HG03196 (cell line): ENCODE measurements around the gene CBLC.

Experiments
- ATAC-seq: cut with Tn5 transposase; IDR thresholded peaks from one replicate; pipeline ENCODE4 v1.9.1; 2021; ENCODE audit not compliant: unreplicated experiment

The CBLC gene

DNA sequence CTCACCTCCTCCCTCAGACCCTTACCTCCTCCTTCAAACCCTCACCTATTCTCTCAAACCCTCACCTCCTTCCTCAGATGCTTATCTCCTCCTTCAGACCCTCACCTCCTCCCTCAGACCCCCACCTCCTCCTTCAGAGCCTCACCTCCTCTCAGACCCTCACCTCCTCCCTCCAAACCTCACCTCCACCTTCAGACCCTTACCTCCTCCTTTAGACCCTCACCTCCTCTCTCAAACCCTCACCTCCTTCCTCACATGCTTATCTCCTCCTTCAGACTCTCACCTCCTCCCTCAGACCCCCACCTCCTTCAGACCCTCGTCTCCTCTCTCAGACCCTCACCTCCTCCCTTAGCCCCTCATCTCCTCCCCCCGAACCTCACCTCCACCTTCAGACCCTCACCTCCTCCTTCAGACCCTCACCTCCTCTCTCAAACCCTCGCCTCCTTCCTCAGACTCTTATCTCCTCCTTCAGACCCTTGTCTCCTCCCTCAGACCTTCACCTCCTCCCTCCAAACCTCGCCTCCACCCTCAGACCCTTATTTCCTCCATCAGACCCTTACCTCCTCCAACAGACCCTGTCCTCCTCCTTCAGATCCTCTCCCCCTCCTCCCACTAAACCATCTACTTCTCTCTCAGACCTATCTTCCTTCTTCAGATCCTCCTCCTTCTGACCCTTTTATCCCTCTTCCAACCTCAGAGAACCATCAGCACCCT, 31.6 kb upstream of the CBLC start:
- no peak for ATAC-seq

DNA sequence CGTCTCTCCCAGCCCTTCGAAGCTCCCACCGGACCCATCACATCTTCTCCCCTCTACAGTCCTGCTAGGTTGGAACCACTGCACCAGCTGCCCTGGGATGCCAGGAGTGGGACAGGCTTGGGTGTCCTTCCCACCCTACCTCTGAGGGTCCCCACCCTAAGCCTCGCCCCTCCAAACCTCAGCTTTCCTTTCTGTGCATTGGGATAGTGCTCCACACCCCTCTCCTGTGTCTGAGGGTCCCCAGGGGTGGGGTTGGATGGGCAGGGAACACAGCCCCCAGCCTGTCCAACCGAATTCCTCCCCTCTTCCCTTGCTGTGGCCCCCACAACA, 31.1 kb upstream of the CBLC start:
- no peak for ATAC-seq

DNA sequence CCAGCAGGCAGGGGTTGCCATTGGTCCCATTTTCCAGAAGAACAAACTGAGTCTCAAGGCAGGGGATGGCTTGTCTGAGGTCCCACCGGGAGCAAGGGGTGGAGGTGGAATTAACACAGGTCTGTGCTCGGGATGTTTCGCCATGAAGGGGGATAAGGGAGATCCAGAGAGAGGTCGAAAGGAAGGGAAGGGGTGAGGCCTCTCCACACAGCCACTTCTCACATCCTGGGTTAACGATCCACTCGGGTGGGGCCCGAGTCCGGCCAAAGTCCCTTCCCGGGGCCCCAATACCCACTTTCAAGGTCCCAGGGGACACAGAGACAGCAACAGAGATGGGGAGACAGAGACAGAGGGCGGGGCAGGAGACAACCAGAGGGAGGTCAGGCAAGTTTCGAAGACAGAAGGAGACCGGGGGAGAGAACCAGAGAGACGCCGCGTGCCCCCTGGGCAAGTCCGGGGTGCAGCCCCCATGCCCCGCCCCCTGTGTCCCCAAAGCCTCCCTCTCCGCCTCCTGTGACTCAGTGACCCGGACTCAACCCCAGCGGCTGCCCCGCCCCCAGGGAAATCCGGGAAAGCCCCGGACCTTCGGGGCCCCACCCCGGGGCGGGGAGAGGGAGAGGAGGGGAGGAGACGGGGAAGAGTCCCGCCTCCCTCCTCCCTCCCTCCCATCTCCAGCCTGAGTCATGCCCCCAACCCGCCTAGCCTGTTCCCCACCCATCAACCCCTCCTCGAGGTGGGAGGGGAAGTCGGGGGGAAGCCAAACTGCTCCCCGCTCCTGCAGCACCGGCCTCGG, 30.5 kb upstream of the CBLC start:
- peak; percentile 35 for ATAC-seq

DNA sequence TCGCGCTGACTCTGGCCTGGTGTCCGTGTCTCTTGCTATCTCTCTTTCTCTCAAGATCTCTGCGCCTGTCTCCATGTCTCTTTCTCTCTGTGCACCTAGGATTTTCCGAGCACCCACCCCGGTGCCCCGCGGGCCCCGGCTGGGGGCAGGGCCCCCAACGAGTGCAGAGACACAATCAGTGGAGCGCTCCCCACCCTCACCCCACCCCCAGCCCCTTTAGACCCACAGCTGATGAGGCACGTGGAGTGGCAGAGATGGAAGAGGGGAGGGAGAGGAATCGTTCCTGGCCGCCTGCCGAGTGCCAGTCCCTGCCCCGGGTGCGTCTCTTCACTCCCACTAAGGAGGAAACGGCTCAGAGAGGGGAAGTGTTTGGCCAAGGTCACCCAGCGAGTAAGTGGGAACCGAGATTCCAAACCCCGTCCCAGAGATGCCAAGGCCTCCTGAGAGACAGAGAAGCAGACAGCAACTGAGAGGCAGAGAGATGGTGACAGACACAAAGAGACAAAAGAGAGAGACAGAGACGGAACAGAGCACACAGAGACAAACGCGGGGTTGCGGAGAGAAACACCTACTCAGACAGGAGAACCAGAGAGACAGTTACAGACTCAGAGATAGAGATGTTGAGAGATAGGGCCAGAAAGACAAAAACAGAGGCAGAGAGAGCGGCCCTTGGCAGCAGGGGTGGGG, 29.8 kb upstream of the CBLC start:
- ATAC-seq: no peak

DNA sequence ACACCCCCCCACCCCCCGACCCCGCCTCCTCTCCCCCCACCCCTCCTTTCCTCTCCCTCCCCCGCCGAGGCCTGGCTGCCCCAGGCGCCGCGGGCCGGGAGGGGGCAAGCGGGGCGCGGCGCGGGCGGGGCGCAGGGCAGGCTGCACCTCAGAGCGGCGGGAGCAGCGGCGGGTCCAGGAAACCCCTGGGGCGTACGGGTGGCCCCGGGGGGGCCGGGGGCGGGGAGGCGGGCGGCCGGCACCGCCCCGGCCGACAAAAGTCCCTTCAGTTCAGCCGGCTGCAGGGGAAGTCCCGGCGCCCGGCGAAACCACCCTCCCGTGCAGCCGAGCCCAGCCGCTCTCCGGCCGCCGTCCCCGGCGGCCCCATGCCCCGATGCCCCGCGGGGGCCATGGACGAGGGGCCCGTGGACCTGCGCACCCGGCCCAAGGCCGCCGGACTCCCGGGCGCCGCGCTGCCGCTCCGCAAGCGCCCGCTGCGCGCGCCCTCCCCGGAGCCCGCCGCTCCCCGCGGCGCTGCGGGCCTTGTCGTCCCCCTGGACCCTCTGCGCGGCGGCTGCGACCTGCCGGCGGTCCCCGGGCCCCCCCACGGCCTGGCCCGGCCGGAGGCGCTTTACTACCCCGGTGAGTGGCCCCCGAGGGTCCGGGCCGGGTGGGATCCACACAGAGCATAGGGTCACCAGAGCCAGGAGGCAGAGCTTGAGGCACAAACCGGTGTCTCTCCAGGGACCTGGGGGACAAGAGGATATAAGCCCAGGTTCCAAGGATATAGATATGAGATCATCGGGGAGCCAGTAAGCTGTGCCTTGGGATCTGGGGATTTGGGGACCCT, 29.1 kb upstream of the CBLC start, which contains the start of gene BCL3:
Gene BCL3 (plus strand): TSS at position 283 of the 829 bp plus-strand sequence. CDS start 83 bp downstream, at position 366.
- peak; percentile 30 for ATAC-seq

DNA sequence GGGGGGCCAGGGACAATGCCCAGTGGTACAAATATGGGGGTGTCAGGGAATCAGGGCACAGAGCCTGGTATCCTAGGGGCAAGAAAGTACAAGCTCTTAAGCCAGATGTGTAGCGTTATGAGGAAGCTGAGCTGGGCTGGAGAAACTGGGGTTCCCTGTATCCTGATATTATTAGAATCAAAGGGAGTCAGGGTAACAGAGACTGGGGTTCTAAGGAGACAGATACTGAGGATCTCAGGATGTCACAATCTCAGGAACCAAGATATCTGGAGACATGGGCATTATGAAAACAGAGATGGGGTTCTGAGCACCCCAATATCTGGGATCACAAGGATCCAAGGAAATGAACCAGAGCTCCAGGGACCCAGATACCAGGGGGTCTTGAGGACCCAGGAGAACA, 28.4 kb upstream of the CBLC start:
- no peak for ATAC-seq

DNA sequence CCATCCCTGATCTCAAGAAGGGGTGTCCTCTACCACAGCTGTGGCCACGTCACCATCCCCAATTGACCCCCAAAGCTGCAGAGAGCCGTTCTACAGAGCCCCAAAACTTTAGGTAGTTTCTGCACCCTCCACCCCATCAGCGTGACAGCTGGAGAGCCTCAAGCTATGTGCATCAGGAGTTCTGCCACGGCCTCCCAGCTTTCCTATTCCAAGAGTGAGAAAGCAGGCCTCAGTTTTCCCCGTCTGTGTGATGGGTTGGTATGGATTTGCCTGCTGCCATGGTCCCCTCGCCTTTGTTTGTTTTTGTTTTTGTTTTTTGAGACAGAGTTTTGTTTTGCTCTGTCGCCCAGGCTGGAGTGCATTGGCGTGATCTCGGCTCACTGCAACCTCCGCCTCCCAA, 27.7 kb upstream of the CBLC start:
- ATAC-seq: no peak

DNA sequence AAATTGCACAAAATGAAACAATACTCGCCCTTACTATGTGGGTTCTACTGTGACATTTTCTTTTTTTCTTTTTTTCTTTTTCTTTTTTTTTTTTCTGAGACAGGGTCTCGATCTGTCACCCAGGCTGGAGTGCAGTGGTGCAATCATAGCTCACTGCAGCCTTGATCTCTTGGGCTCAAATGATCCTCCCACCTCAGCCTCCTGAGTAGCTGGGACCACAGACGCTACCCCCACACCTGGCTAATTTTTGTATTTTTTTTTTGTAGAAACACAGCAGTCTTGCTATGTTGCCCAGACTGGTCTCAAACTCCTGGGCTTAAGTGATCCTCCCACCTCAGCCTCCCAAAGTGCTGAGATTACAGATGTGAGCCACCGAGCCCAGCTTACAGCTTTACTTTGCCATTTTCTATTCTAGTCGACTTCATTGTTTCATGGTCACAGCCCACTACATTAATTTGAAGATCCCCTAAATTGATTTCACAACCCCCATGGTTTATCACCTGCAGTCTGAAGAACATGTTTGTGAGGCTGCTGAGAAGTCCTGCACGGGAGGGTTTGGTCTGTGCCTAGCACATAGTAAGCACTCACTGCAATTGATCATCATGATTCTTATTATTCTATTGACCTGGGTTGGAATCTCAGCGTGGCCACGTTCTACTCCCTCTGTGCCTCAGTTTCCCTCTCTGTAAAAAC, 25.4 kb upstream of the CBLC start:
- no peak for ATAC-seq

DNA sequence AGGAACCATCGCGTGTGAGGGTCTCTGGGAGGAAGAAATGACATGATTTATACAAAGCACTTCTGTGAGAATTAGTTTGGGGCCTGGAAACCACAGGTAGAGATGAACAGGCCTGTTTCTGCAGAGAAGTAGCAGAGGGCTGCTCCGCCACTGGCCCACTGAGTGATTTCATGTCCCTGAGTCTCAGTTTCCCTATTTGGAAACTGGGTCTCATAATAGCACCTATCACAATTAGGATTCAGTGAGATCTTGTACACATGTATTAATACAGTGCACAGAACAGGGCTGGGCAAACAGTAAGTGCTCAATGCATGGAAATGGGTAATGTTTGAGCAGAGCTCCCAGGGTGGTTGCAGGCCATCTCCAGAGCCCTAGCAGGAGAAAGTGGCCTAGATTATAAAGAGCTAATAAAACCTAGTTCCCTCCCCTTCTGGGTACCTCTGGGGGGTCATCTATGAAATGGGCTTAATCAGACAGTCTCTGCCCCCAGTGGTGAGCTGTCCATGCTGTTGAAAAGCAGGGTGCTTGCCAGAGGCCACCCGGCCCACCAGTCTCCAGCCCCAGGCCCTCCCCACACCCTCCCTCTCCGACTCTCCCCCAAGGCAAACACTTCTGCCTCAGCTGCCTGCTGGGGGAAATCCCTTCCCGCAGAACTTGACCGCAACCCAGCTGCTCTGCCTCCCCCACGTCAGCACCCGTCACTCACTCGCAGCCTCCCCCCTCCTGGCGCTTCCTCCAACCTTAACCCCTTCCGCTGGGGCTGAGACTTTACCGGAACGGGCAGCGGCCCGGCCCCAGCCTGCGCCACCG, 24.7 kb upstream of the CBLC start:
- ATAC-seq: peak; percentile 61

DNA sequence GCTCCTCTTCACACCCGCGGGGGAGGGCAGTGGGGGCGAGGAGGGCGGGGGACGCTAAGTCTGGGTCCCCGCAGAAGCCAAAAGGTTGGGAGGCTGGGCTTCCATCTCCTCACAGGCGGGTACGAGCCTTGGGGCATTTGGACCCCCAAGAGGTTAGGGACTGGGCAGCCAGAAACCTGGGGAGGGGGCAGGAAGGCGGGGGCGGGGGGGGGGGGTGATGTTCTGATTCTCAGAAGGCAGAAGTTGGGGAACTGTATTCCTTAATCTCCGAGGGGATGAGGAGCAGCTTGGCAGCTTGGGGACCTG, 24.1 kb upstream of the CBLC start:
- ATAC-seq: no peak

DNA sequence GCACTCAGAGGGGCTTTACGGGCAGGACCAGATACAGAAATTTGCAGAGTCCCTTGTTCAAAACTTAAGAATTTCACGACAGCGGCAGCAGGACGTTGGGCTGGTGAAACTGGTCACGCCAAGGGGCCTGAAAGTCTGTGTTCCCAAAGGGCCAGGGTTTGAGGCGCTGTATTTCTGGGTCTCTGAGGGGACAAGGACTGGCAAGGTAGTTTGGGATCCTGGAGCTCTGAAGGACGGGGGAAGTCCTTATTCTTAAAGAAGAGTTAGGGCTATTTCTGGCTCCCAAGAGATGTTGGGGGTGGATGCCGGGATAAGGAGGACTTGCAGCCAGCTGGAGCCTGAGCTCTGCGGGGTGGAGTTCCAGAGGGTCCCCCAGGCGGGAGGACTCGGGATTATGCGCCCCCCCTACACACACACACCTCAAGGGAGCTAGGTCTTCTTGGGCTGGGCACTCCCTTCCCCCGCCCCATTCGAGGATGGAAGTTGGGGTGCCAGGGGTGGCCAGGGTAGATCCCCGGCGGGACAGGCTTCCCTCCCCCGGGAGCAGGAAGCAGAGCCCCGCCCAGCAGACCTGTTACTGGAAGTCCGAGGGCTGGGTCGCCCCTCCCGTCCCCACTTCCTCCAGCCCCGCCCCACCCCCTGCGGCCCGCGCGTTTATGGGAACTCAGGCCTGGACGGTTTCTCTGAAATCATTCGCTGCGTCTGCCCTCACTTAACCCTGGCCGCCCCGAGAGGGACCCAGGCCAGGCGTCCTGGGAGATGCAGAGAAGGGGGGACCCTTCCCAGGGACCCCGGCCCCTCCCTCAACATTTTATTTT, 23.5 kb upstream of the CBLC start:
- ATAC-seq: no peak

DNA sequence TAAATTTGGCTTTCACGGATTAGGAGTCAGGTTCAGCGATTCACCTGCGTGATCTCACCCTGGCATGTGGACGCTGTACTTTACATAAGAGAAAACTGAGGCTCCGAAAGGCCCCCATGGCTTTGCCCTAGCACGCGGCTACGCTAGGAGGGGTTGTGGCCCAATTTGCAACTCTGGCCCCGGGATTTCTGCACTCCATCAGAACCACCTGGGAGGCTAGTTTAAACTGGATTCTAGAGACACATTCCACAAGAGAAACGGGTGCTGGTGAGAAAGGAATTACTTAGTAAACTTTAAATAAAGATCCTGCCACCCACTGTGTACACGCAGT, 23.0 kb upstream of the CBLC start:
- ATAC-seq: no peak

DNA sequence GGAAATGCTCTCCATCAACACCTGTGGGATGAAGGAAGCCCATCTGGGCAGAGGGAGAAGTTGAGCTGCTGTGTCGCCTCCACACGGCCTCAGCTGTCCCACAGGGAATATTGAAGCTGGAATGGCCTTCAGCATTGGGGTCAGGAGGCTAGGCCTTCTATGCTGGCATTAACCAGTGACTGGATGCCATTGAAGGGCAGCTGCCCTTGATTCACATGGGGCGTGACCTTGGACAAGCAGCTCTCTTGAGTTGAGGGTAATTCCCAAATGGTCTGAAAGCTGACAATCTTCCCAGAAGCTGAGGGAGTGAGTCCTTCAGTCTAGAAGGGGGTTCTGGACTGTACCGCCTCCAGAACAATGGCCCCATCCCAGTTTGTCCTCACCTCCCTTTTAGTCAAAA, 22.5 kb upstream of the CBLC start:
- ATAC-seq: no peak

DNA sequence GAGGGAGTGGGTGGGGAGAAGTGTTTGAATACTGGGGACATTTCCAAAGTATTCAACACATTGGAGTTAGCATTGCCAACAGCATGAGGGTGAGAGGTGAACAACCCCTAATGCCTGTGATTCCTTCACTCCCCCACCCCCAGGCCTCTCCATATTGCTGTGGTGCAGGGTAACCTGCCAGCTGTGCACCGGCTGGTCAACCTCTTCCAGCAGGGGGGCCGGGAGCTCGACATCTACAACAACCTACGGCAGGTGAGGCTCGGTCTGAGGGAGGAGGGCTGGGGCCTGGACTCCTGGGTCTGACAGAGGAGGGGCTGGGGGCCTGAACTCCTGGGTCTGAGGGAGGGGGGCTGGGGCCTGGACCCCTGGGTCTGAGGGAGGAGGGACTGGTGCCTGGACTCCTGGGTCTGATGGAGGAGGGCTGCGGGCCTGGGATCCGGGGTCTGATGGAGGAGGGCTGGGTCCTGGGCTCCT, 21.6 kb upstream of the CBLC start:
- ATAC-seq: no peak

DNA sequence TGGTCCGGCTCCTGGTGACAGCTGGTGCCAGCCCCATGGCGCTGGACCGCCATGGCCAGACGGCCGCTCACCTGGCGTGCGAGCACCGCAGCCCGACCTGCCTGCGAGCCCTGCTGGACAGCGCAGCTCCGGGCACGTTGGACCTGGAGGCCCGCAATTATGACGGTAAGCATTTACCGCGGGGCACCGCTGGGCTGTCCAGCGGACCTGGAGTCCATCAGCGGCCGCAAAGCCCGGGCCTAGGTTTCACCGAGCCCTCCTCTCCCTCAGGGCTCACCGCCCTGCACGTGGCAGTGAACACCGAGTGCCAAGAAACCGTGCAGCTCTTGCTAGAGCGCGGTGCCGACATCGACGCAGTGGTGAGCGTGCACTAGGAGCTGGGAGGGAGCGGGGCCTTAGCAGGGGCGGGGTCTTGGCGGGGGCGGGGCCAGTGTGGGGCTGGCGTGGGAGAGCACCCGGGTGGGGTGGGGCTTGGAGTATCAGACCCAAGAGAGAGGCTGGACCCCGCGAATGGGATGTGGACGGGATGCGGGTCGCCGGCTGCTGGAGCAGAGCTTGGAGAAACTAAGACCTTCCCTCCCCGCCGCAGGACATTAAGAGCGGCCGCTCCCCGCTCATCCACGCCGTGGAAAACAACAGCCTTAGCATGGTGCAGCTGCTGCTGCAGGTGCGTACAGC, 20.5 kb upstream of the CBLC start:
- no peak for ATAC-seq

DNA sequence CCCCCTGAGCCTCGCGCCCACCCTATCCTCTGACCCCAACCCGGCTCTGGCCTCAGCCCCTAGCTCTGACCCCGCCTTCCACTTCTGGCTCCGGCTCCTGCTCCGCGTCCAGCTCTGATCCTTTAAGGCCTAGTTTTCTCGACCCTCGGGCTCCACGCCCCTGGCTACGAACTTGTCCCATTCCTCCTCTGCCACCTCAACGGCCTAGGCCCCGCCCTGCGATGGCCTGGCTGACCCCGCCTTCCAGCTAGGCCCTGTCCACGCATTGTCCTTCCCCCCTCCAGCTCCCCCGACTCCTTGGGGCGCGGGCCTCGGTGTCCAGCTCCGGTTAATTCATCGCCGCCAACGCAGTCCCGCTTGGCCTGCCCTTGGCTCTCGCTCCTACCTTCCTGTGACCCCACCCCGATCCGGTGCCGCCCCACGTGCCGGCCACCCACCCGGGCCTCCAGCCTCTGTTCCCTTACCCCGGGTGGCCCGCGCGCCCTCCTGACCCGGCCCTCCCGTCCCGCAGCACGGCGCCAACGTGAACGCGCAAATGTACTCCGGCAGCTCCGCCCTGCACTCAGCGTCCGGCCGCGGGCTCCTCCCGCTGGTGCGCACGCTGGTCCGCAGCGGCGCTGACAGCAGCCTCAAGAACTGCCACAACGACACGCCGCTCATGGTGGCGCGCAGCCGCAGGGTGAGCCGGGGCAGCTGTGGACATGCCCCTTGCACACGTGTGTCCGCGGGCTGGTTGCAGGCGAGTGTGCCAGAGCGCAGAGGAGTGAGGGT, 19.8 kb upstream of the CBLC start:
- ATAC-seq: no peak

DNA sequence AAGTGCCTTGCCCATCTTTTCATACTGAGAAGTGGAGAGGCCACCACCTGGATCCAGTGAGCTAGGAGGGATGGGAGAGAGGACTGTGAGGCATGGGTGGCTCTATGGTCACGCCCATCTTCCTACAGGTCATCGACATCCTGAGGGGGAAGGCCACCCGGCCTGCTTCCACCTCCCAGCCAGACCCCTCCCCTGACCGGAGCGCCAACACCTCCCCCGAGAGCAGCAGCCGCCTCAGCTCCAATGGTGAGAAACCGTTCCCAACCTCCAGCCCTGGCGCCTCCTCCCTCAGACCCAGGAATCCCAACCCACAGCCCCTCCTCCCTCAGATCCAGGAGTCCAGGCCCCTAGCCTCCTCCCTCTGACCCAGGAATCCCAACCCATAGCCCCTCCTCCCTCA, 19.1 kb upstream of the CBLC start:
- ATAC-seq: no peak
